Measurements from ENCODE around the gene ZNF598. TPM values are rescaled to one million over a fixed set of nuclear protein-coding genes. Genes with fewer than 3 reads are reported as not detected.

Gene ZNF598
- total and polyA plus RNA-seq, 2 of the 13 experiments (the other 11 are each of a cell fraction or from before 2014, with no cell fraction given), result 13.5 to 14.2 TPM

- TF ChIP-seq GPBP1L1 (CRISPR knock-in tag; IDR thresholded peaks at IDR 0.05) (no peak), ZNF232 (CRISPR knock-in tag; IDR thresholded peaks at IDR 0.05; ENCODE audit: borderline replicate concordance) (no peak; the same call in 1 of the 2 replicates), ZNF672 (CRISPR knock-in tag; IDR thresholded peaks at IDR 0.05) (0 out of 2 replicates have a peak, but pooled peaks have one; percentile 61), NFKBIZ (CRISPR knock-in tag; IDR thresholded peaks at IDR 0.05) (0 out of 2 replicates have a peak, but pooled peaks have one; percentile 32), ZXDC (CRISPR knock-in tag; IDR thresholded peaks at IDR 0.05) (0 out of 2 replicates have a peak, but pooled peaks have one; percentile 37), U2AF1 (optimal IDR thresholded peaks at IDR 0.05; ENCODE audit: low read depth, low read length) (no peak), ZNF512B (CRISPR knock-in tag; IDR thresholded peaks at IDR 0.05; ENCODE audit: borderline replicate concordance) (no peak), SMAD1 (CRISPR knock-in tag; IDR thresholded peaks at IDR 0.05; ENCODE audit: borderline replicate concordance, low read depth) (peak; percentile 96; the same call in 1 of the 2 replicates), ARID3A (IDR thresholded peaks at IDR 0.05; ENCODE audit: low read depth, low read length) (no peak), CSRNP2 (CRISPR knock-in tag; conservative IDR thresholded peaks at IDR 0.05; ENCODE audit: low read depth) (no peak), NFE2L1 (CRISPR knock-in tag; IDR thresholded peaks at IDR 0.05; ENCODE audit: borderline replicate concordance) (peak; percentile 40; the same call in 1 of the 2 replicates), HIVEP1 (CRISPR knock-in tag; IDR thresholded peaks at IDR 0.05) (0 out of 2 replicates have a peak, but pooled peaks have one; percentile 24), ZNF878 (CRISPR knock-in tag; IDR thresholded peaks at IDR 0.05) (peak; percentile 16; the same call in 1 of the 2 replicates), ZNF101 (CRISPR knock-in tag; IDR thresholded peaks at IDR 0.05; ENCODE audit: borderline replicate concordance, low read depth) (no peak), XBP1 (CRISPR knock-in tag; IDR thresholded peaks at IDR 0.05) (no peak), ZNF773 (CRISPR knock-in tag; IDR thresholded peaks at IDR 0.05; ENCODE audit: borderline replicate concordance) (no peak)
These were observed 25.9 kb downstream of the ZNF598 start, which contains the start of gene GFER (continued) for GRCh38 chr16:1983544-1984346.

All from HepG2 (cell line).